Measurements from ENCODE around the gene MAB21L2.

MAB21L2 gene

GRCh38 chr4:150600812-150601445 is 19.0 kb downstream of the MAB21L2 start:
- no peak for DNase-seq

GRCh38 chr4:150609131-150609530 is 27.2 kb downstream of the MAB21L2 start:
- DNase-seq, result no peak

GRCh38 chr4:150619042-150619441 is 37.1 kb downstream of the MAB21L2 start:
- DNase-seq, result no peak

- DNase-seq, result no peak
Measured at GRCh38 chr4:150624055-150624454, 42.1 kb downstream of the MAB21L2 start.

- no peak for DNase-seq
Measured at GRCh38 chr4:150625033-150625432, 43.1 kb downstream of the MAB21L2 start.

GRCh38 chr4:150628073-150628472 is 46.1 kb downstream of the MAB21L2 start:
- DNase-seq, result no peak

- no peak for DNase-seq
Measured at GRCh38 chr4:150632639-150633038, 50.7 kb downstream of the MAB21L2 start.

Data from anterior cingulate cortex (tissue), 58 donors.